HG02970 (cell line): ENCODE results near the gene ATP13A5.

Experiments
- ATAC-seq: cut with Tn5 transposase; IDR thresholded peaks from one replicate; pipeline ENCODE4 v1.9.1; 2021; ENCODE audit warnings: mild to moderate bottlenecking, moderate library complexity, moderate number of reproducible peaks; ENCODE audit not compliant: unreplicated experiment, low FRiP score

Gene ATP13A5

GRCh38 chr3:193271101-193271840, 107.3 kb downstream of the ATP13A5 start:
- ATAC-seq: no peak

- ATAC-seq: no peak
Measured at GRCh38 chr3:193270451-193270850, 108.1 kb downstream of the ATP13A5 start.

- ATAC-seq: no peak
Measured at GRCh38 chr3:193269343-193270028, 109.1 kb downstream of the ATP13A5 start.

- ATAC-seq: no peak
Measured at GRCh38 chr3:193262707-193263106, 115.8 kb downstream of the ATP13A5 start.

GRCh38 chr3:193261970-193262369, 116.6 kb downstream of the ATP13A5 start:
- no peak for ATAC-seq

- no peak for ATAC-seq
Measured at GRCh38 chr3:193253986-193254660, 124.4 kb downstream of the ATP13A5 start.

GRCh38 chr3:193250492-193250891, 128.1 kb downstream of the ATP13A5 start:
- ATAC-seq: no peak

- no peak for ATAC-seq
Measured at GRCh38 chr3:193248848-193249468, 129.6 kb downstream of the ATP13A5 start.

GRCh38 chr3:193243571-193243970, 135.0 kb downstream of the ATP13A5 start:
- ATAC-seq: no peak

- ATAC-seq: no peak
Measured at GRCh38 chr3:193241716-193242115, 136.8 kb downstream of the ATP13A5 start.

GRCh38 chr3:193240850-193241706, 137.5 kb downstream of the ATP13A5 start, which contains the start of gene PLAAT1:
Gene PLAAT1, plus strand, starts transcription at chr3:193241222. Its CDS starts 14,429 bp downstream, at chr3:193255651.
- no peak for ATAC-seq

- ATAC-seq: no peak
Measured at GRCh38 chr3:193240436-193240849, 138.1 kb downstream of the ATP13A5 start.

GRCh38 chr3:193237030-193237429, 141.5 kb downstream of the ATP13A5 start:
- ATAC-seq: no peak

- no peak for ATAC-seq
Measured at GRCh38 chr3:193236599-193236998, 142.0 kb downstream of the ATP13A5 start.

- ATAC-seq: no peak
Measured at GRCh38 chr3:193231201-193231600, 147.4 kb downstream of the ATP13A5 start.

GRCh38 chr3:193230610-193231009, 147.9 kb downstream of the ATP13A5 start:
- no peak for ATAC-seq

- ATAC-seq: no peak
Measured at GRCh38 chr3:193229851-193230420, 148.6 kb downstream of the ATP13A5 start.

GRCh38 chr3:193228206-193228605, 150.3 kb downstream of the ATP13A5 start:
- no peak for ATAC-seq

- ATAC-seq: no peak
Measured at GRCh38 chr3:193225302-193226125, 153.0 kb downstream of the ATP13A5 start.
